Stimulated activated CD8-positive, alpha-beta memory T cell treated with anti-CD3 and anti-CD28 coated beads, Interleukin-15, amount 100 ng/mL, for 1 hour (primary cell): ENCODE data around the gene VAV2.

Experiments used
- DNase-seq: peaks from one replicate; pipeline ENCODE4 v3.0.0-alpha.2; 2020; ENCODE audit warnings: low read depth

Gene VAV2

DNA sequence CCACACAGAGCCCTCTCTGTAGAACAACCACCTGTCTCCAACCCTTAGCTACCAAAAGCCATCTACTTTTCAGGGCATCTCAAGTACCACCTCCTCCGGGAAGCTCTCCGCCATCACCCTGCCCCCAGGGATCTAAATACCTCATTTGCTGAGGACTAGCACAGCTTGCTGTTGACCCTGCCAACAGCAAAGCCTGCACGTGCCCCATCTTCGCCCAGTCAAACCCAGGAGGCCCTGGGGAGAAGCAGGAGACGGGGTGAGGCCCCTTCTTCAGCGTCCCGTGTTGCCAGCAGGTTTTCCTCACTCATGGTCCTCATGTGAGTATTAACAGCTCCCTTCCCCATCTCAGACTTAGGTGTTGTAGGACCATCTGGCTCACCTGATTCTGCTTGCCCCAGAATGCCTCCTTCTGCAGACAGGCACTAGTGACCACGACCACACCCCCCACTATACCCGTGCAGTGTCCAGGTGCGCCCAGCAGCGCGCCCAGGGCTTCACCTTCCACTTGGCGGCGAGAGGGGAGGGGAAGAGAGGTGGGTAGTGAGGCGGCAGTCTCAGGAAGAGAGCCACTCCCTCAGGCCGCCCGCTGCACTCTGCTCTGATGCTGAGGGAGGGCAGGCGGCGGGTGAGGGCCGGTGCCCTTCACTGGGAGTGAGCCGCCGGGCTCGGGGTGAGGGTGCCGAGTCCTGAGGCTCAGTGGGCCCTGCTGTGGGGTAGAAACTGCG, 11.1 kb downstream of the VAV2 start:
- DNase-seq = no peak

GRCh38 chr9:133979921-133980863, 11.9 kb downstream of the VAV2 start:
- DNase-seq = no peak

DNA sequence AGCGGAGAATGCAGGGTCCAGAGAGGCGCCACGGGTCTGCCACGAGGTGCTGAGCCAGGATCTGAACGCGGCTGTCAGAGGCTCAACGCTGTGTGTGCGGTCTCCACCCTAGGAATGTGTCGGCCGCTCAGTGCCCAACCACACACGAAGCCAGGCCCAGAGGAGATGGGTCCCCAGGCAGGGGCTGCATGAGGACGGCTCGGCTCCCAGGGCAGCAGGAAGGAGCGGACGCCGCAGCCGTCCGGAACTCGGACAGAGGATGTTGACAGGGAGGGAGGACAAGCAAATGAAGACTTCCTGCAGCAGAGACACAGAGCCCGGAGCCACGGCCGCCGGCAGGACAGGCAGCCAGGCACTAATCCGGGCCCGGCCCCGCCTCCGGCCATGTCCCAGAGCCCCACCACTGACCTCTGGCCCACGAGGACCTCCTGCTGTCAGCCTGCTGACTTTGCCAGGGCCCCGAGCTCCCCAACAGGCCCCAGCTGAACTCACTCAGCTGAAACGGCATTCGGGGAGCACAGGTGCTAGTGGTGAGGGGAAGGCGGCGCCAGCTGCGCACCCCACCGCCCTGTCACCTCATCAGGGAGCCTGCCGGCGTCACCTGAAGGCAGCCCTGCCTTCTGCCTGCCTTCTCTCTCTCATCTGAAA, 12.7 kb downstream of the VAV2 start:
- DNase-seq = no peak

DNA sequence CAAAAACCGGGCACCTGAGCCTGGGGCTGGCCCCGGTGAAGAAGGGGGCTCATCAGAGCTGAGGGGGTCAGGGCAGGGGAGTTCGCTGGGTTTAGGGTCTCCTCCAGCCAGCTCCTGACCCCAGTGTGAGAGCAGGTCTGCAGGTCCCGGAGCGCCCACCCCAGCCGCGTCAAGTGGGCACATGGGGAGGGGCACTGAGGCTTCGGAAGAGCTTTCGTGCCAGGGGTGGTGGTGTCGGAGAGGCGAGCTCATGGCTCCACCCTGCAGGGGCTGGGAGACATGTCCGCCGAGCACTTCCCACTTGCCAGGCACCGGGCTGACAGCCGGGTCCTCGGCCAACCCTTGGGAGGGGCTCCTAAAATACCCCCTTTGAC, 13.2 kb downstream of the VAV2 start:
- no peak for DNase-seq

GRCh38 chr9:133978226-133978898, 13.8 kb downstream of the VAV2 start:
- no peak for DNase-seq

DNA sequence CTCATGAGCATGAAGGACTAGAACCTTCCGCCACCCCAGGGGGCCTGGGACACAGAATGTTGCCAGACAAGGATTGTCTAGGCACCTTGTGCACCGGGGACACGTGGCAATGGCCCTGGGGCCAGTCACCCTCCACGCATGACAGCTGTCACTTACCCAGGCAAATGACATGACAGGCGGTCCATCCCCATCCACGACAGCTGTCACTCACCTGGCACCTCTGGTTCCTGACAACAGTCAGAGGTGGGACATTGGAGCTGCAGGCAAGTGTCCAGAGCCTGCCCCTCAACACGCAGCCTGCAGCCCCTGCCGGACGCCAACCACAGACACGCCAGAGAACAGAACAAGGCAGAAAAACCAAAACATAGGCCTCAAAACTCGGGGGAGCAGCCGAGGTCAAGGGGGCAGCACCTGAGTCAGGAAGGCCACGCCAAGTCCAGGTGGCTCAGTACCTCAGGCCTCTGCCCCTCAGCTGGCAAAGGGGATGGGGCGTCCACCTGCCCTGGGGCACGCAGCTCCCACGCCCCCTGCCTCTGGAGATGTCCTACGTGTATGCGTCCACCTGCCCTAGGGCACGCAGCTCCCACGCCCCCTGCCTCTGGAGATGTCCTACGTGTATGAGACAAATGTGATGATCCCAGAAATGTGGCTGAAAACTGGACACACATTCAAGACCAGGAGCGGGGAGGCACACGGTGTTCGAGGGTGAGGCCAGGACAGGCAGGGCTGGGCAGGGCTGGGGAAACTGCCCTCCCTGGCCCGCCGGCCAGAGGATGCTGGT, 14.5 kb downstream of the VAV2 start:
- no peak for DNase-seq

GRCh38 chr9:133976887-133977286, 15.2 kb downstream of the VAV2 start:
- DNase-seq = no peak

DNA sequence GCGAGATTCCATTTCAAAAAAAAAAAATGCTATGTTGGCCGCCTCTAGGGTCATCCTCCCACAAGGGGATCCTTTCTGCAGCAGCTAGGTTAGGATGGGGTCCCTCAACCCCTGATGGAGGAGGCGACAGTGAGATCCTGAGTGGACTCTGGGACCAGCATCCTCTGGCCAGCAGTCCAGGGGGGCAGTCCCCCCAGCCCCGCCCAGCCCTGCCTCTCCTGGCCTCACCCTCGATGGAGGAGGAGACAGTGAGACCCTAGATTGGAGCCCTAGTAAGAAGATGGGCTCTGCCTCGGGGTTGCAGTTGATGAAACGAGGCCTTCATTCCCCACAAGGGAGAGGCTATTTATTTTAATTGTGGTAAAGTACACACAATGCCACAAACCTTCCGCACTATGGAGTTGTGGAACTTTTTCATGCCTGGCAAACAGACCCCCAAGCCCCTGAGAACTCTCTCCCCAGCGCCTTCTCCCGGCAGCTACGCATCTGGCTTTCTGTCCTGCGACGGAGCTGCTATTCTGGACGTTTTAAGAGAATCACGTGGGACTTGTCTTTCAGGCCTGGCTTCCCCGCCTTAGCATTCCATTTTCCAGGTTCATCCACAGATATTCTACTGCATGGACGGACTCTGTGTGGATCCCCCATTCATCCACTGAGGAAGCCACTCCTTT, 15.8 kb downstream of the VAV2 start:
- DNase-seq = no peak

DNA sequence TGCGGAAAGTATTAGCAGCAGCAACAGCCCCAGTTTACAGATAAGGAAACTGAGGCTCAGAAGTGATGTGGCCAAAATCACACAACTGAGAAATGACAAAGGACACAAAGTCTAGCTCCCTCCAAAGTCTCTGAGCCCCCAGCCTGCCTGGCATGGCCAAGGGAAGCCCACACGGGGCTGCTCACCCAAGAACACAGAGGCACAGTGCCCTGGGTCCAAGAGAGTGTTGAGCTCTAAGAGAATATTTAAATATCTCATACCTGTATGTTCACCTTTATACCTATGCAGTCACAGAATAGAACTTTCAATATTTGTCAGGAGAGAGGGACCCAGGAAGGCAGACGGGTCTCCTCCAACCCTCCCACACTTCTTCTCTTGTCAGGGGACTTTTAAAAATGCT, 16.6 kb downstream of the VAV2 start:
- DNase-seq = no peak

DNA sequence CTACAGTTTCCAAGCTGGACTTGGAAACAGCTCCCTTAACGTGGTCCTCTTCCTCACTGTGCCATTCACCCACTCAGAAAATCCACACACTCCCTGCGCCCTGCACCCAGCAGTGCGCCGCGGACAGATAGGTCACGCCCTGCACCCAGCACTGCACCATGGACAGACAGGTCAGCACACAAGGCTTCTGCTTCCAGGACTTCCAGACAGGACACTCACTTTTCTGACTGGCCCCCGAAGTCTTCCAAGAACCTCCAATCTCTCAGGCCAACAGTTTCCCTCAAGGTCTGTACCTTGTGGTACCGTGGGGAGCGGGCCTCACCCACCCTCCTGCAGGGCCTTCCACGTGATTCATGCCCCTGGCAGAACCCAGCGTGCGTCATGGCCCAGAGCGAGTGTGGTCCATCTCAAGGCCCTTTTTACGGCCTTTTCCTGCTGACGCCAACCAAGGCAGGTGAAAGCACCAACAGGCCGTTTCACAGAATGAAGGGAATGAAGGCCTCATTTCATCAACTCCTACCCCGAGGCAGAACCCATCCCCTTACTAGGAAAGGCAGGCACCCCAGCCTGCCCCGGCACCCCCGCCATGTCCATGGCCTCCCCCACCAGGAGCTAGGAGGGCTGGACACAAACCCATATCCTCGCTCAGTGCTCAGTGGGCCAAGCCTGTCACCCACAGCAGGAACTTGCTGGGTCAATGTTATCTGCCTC, 17.3 kb downstream of the VAV2 start:
- DNase-seq = no peak

GRCh38 chr9:133973791-133974630, 18.1 kb downstream of the VAV2 start:
- DNase-seq = no peak

- no peak for DNase-seq
These were observed 18.9 kb downstream of the VAV2 start for GRCh38 chr9:133973111-133973790.

- DNase-seq = no peak
These were observed 19.9 kb downstream of the VAV2 start for GRCh38 chr9:133971981-133972941.

- DNase-seq = no peak
These were observed 20.8 kb downstream of the VAV2 start for GRCh38 chr9:133971121-133971951.

- no peak for DNase-seq
These were observed 21.5 kb downstream of the VAV2 start for GRCh38 chr9:133970581-133971058.
